HCT116 (cell line): ENCODE data around the gene FCHO1. TPM values are rescaled to one million over a fixed set of nuclear protein-coding genes. Genes with fewer than 3 reads are reported as not detected.

Experiments
- ATAC-seq: fragments of 200-7000 bp; cut with Tn5 transposase; 2 replicates; pipeline ENCODE4 v1.9.1; 2020; ENCODE audit warnings: mild to moderate bottlenecking, moderate library complexity
- BruUV-seq: library from RNA; stranded (reverse); fragments of 400-500 nt; replicated peaks from 2 replicates; lab custom pipeline; 2021; lab: Mats Ljungman, UMichigan
- CTCF ChIA-PET: fragments of 300-600 bp; sonication (Branson Sonifier 250); formaldehyde crosslinking; loops from one replicate; lab custom pipeline; 2021; ENCODE audit warnings: antibody characterized with exemption; lab: Charles Lee
- POLR2A ChIA-PET: fragments of 300-600, 350-600 bp; sonication (Branson Sonifier 250); formaldehyde crosslinking; loops from one replicate; lab custom pipeline; 2021; ENCODE audit warnings: antibody characterized with exemption; lab: Charles Lee
- RAD21 ChIA-PET, 2 experiments: fragments of 300-600 bp; sonication (Branson Sonifier 250); formaldehyde crosslinking; loops; one replicate each; lab custom pipeline; 2023; ENCODE audit warnings: low total read pairs in 2 of 2; ENCODE audit not compliant: uncharacterized antibody in 2 of 2, unreplicated experiment in 2 of 2, low non-redundant PET in 1 of 2; lab: Charles Lee
- DNase-seq: peaks from one replicate; pipeline ENCODE4 v3.0.0-alpha.2; 2010; ENCODE audit warnings: low read depth, low spot score
- H2AFZ ChIP-seq: fragments of 200-600 bp; shearing (Covaris generic), sonication (generic); 2 replicates; pipeline ENCODE4 v1.6.1; 2017; ENCODE audit warnings: low read depth, mixed run types, mixed read lengths, antibody characterized with exemption, low read length; ENCODE audit not compliant: poor library complexity, severe bottlenecking
- H3K27ac ChIP-seq: 2 replicates; pipeline ENCODE4 v1.5.1; 2012; ENCODE audit warnings: low read depth, low read length
- H3K27me3 ChIP-seq: fragments of 200-600 bp; sonication (generic); 2 replicates; pipeline ENCODE4 v1.6.1; 2016; ENCODE audit warnings: mixed run types, low read length, mixed read lengths; ENCODE audit not compliant: insufficient read depth
- H3K36me3 ChIP-seq, 2 experiments: fragments of 200-500 bp in 1 of 2; fragments of 200-600 bp in 1 of 2; sonication (Bioruptor generic) in 1 of 2; sonication (generic) in 1 of 2; 2 replicates each; pipeline versions ENCODE4 v1.5.1 to v1.6.1; 2014 to 2016; ENCODE audit warnings: low read length in 2 of 2, inconsistent platforms in 1 of 2, mixed read lengths in 1 of 2, mixed run types in 1 of 2; ENCODE audit not compliant: insufficient read depth in 2 of 2, control insufficient read depth in 1 of 2
- H3K4me1 ChIP-seq, 2 experiments: fragments of 200-600 bp in 1 of 2; sonication (generic) in 1 of 2; 2 replicates each; pipeline versions ENCODE4 v1.5.1 to v1.6.1; 2012 to 2017; ENCODE audit warnings: low read length in 2 of 2, inconsistent platforms in 1 of 2, mild to moderate bottlenecking in 1 of 2, mixed read lengths in 1 of 2, mixed run types in 1 of 2, moderate library complexity in 1 of 2; ENCODE audit not compliant: insufficient read depth in 2 of 2, control insufficient read depth in 1 of 2
- H3K4me2 ChIP-seq: fragments of 200-600 bp; sonication (generic); 2 replicates; pipeline ENCODE4 v1.6.1; 2017; ENCODE audit warnings: mixed run types, low read length, mixed read lengths
- H3K4me3 ChIP-seq, 2 experiments: fragments of 200-600 bp in 1 of 2; sonication (generic) in 1 of 2; replicated peaks in 1 of 2; 2 replicates each; pipeline ENCODE4 v1.5.1; 2011 to 2016; ENCODE audit warnings: low read length in 2 of 2, control low read depth in 1 of 2, low read depth in 1 of 2, mild to moderate bottlenecking in 1 of 2, mixed read lengths in 1 of 2, mixed run types in 1 of 2
- H3K79me2 ChIP-seq: fragments of 200-600 bp; sonication (generic); 2 replicates; pipeline ENCODE4 v1.6.1; 2017; ENCODE audit warnings: mild to moderate bottlenecking, mixed run types, low read length, moderate library complexity, mixed read lengths; ENCODE audit not compliant: insufficient read depth
- H3K9ac ChIP-seq: fragments of 200-600 bp; sonication (generic); 2 replicates; pipeline ENCODE4 v1.6.1; 2016; ENCODE audit warnings: low read length, mixed read lengths
- H3K9me2 ChIP-seq: fragments of 200-600 bp; sonication (generic), shearing (Covaris generic); 2 replicates; pipeline ENCODE4 v1.6.1; 2017; ENCODE audit warnings: mixed run types, mild to moderate bottlenecking, moderate library complexity; ENCODE audit not compliant: insufficient read depth
- H3K9me3 ChIP-seq, 2 experiments: fragments of 200-500 bp in 1 of 2; fragments of 200-600 bp in 1 of 2; sonication (Bioruptor generic) in 1 of 2; sonication (generic) in 1 of 2; 2 replicates each; pipeline ENCODE4 v1.6.1; 2014 to 2017; ENCODE audit warnings: low read length in 2 of 2, mixed read lengths in 2 of 2, inconsistent platforms in 1 of 2, low read depth in 1 of 2, mild to moderate bottlenecking in 1 of 2, mixed run types in 1 of 2, moderate library complexity in 1 of 2; ENCODE audit not compliant: control insufficient read depth in 1 of 2, insufficient read depth in 1 of 2
- H4K20me1 ChIP-seq: fragments of 200-600 bp; sonication (generic), shearing (Covaris generic); 2 replicates; pipeline ENCODE4 v1.6.1; 2017; ENCODE audit warnings: mixed run types, mild to moderate bottlenecking, moderate library complexity; ENCODE audit not compliant: insufficient read depth
- ATF3 ChIP-seq: IDR thresholded peaks from 2 replicates; pipeline ENCODE4 v1.6.1; 2012
- CBX3 ChIP-seq: IDR thresholded peaks from 2 replicates; pipeline ENCODE4 v1.6.1; 2012; ENCODE audit warnings: low read depth
- CEBPB ChIP-seq: IDR thresholded peaks from 2 replicates; pipeline ENCODE4 v1.6.1; 2012; ENCODE audit warnings: low read depth
- CTCF ChIP-seq, 3 experiments: fragments of 200-600 bp in 1 of 3; sonication (generic) in 1 of 3; IDR thresholded peaks in 2 of 3; conservative IDR thresholded peaks in 1 of 3; 2 replicates each; pipeline ENCODE4 v1.5.1; 2012 to 2017; ENCODE audit warnings: low read depth in 2 of 3, low read length in 2 of 3, antibody characterized with exemption in 1 of 3, borderline replicate concordance in 1 of 3, control low read depth in 1 of 3, mild to moderate bottlenecking in 1 of 3, mixed read lengths in 1 of 3, mixed run types in 1 of 3, moderate library complexity in 1 of 3; ENCODE audit not compliant: insufficient read depth in 1 of 3
- EGR1 ChIP-seq: IDR thresholded peaks from 2 replicates; pipeline ENCODE4 v1.6.1; 2012; ENCODE audit warnings: low read depth
- ELF1 ChIP-seq: IDR thresholded peaks from 2 replicates; pipeline ENCODE4 v1.6.1; 2012; ENCODE audit warnings: low read depth, borderline replicate concordance
- EZH2 ChIP-seq: fragments of 200-600 bp; sonication (generic); IDR thresholded peaks from 2 replicates; pipeline ENCODE4 v1.6.1; 2017; ENCODE audit warnings: antibody characterized with exemption, mixed run types
- EZH2phosphoT487 ChIP-seq: fragments of 200-600 bp; IDR thresholded peaks from 2 replicates; pipeline ENCODE4 v1.6.1; 2018; ENCODE audit warnings: antibody characterized with exemption, borderline replicate concordance
- FOSL1 ChIP-seq: IDR thresholded peaks from 2 replicates; pipeline ENCODE4 v1.6.1; 2012; ENCODE audit warnings: low read depth
- JUND ChIP-seq: IDR thresholded peaks from 2 replicates; pipeline ENCODE4 v1.6.1; 2012
- MAX ChIP-seq: IDR thresholded peaks from 2 replicates; pipeline ENCODE4 v1.6.1; 2012
- POLR2A ChIP-seq: IDR thresholded peaks from 2 replicates; pipeline ENCODE4 v1.7.0; 2011; ENCODE audit warnings: borderline replicate concordance; ENCODE audit not compliant: insufficient read depth, insufficient read length; ENCODE audit errors: extremely low read depth
- POLR2AphosphoS5 ChIP-seq: IDR thresholded peaks from 2 replicates; pipeline ENCODE4 v1.6.1; 2011; ENCODE audit warnings: mild to moderate bottlenecking, low read depth, low read length, moderate library complexity
- RAD21 ChIP-seq: IDR thresholded peaks from 2 replicates; pipeline ENCODE4 v1.6.1; 2012; ENCODE audit warnings: low read depth, mild to moderate bottlenecking
- REST ChIP-seq: IDR thresholded peaks from 2 replicates; pipeline ENCODE4 v1.6.1; 2012; ENCODE audit warnings: low read depth
- TCF7L2 ChIP-seq: IDR thresholded peaks from 2 replicates; pipeline ENCODE4 v1.7.0; 2011; ENCODE audit warnings: borderline replicate concordance, inconsistent platforms; ENCODE audit not compliant: insufficient read depth, insufficient read length; ENCODE audit errors: extremely low read depth
- ZBTB33 ChIP-seq: IDR thresholded peaks from 2 replicates; pipeline ENCODE4 v1.6.1; 2011; ENCODE audit warnings: mild to moderate bottlenecking, low read length, moderate library complexity; ENCODE audit not compliant: insufficient replicate concordance; ENCODE audit errors: extremely low read depth
- ZFX ChIP-seq: fragments of 450-650 bp; IDR thresholded peaks from 2 replicates; pipeline ENCODE4 v1.6.1; 2017
- ZNF274 ChIP-seq: fragments of 200-500 bp; sonication (Bioruptor generic); IDR thresholded peaks from 2 replicates; pipeline ENCODE4 v1.6.1; 2014; ENCODE audit warnings: mild to moderate bottlenecking, low read depth, low read length, inconsistent platforms
- intact Hi-C: fragments of 100-400 bp; cut with micrococcal nuclease; formaldehyde crosslinking; loops from 2 replicates; pipeline ENCODE4 v1.10.0; 2022
- total RNA-seq: library from RNA; stranded (reverse); gene quantifications from one replicate; pipeline ENCODE4 v1.2.1, GENCODE V29; 2021; ENCODE audit not compliant: unreplicated experiment

FCHO1 gene
- total RNA-seq, 1 experiment from 2014 or later = 28.1 TPM

- ChIA-PET RAD21 (no interaction called here), POLR2A (interaction anchor here (0.8 to 3.4 kb wide), 9 partner anchors 9 to 376 kb away, joined by 3 to 20 read pairs (median 4); partner anchors contain the start of genes MVB12A and RPL18A), CTCF (interaction anchor here (0.9 to 2.7 kb wide), 6 partner anchors 10 to 137 kb away, joined by 3 to 10 read pairs (median 4); partner anchors contain the start of genes CCDC124 and RPL18A)
- Histone ChIP-seq H3K9ac (peak overlapping the region; percentile 86), H3K27me3 (no peaks in the 10 kb centered on the region), H3K9me2 (no peaks in the 10 kb centered on the region), H3K4me2 (peak overlapping the region; percentile 93), H3K27ac (peak overlapping the region; percentile 84), H4K20me1 (no peaks in the 10 kb centered on the region), H3K4me3 (peak overlapping the region; percentile 75 to 90), H3K4me1 (peaks cover 59 to 90% of the 10 kb centered on the region in 2 experiments), H3K9me3 (no peaks in the 10 kb centered on the region), H3K36me3 (no peaks in the 10 kb centered on the region), H2AFZ (no peak overlapping the region), H3K79me2 (peaks cover 45% of the 10 kb centered on the region)
- intact Hi-C loops = loop anchor here (5.0 kb wide), 1 partner anchor 47 kb away; no protein-coding TSS in a partner anchor
- no TSS peak for BruUV-seq
- no peak for TF ChIP-seq EGR1
- no peak for TF ChIP-seq EZH2
- no peak for TF ChIP-seq REST
- no peak for TF ChIP-seq MAX
- TF ChIP-seq EZH2phosphoT487 = no peak
- TF ChIP-seq ZFX = no peak
- TF ChIP-seq ZNF274 = no peak
- TF ChIP-seq CTCF (IDR thresholded peaks at IDR 0.05 in 2 of 3, conservative IDR thresholded peaks at IDR 0.05 in 1 of 3; ENCODE audit: borderline replicate concordance in 1 of 3, insufficient read depth in 1 of 3, low read depth in 2 of 3, low read length in 2 of 3) = no peak
- TF ChIP-seq ELF1 = no peak
- no peak for TF ChIP-seq JUND
- no peak for TF ChIP-seq POLR2A
- no peak for TF ChIP-seq CBX3
- TF ChIP-seq ZBTB33 = no peak
- TF ChIP-seq FOSL1 = no peak
- TF ChIP-seq ATF3 = no peak
- no peak for TF ChIP-seq RAD21
- no peak for TF ChIP-seq POLR2AphosphoS5
- TF ChIP-seq TCF7L2 = no peak
- no peak for TF ChIP-seq CEBPB
- DNase-seq = no peak
- ATAC-seq = no peak
Observed at GRCh38 chr19:17795495-17795856, 44.2 kb downstream of the FCHO1 start.
